Tongue (tissue), 2 donors: ENCODE measurements around the gene TBX10. TPM values are rescaled to one million over a fixed set of nuclear protein-coding genes. Genes with fewer than 3 reads are reported as not detected.
A peak's percentile ranks its signal among the peaks of the same experiment; 100 is the strongest.
"Not testable (repeated sequence)": the region's sequence is repeated elsewhere in the genome, so short reads cannot be mapped to it uniquely, and the experiment has no call there.

Source experiments
- DNase-seq: peaks from one replicate; pipeline ENCODE4 v3.0.0-alpha.2; 2015
- total RNA-seq: library from RNA; depleted of rRNA; stranded (reverse); fragments of >200 nt; gene quantifications from one replicate; pipeline ENCODE4 v1.2.3, GENCODE V29; 2014

Gene TBX10
- total RNA-seq, 1 donor from 2014 or later = not detected

DNA sequence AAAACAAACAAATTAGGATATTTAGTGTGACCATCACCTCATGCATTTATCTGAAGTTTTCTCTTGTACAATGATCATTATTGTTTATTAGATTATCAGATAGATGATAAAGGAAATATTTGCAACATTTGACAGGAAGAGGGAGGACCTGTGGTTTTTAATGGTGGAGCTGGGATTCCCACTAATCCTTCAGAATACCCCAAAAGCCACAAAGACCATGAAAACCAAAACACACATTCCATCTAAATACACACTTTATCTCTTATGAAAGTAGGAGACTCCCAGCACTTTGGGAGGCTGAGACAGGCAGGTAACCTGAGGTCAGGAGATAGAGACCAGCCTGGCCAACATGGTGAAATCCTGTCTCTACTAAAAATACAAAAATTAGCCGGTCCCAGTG lies 40.4 kb downstream of the TBX10 start:
- DNase-seq = no peak

- DNase-seq = not testable (repeated sequence)
These were observed 41.6 kb downstream of the TBX10 start for GRCh38 chr11:67597963-67598362.

- not testable (repeated sequence) for DNase-seq
These were observed 42.1 kb downstream of the TBX10 start for GRCh38 chr11:67597458-67597857.

DNA sequence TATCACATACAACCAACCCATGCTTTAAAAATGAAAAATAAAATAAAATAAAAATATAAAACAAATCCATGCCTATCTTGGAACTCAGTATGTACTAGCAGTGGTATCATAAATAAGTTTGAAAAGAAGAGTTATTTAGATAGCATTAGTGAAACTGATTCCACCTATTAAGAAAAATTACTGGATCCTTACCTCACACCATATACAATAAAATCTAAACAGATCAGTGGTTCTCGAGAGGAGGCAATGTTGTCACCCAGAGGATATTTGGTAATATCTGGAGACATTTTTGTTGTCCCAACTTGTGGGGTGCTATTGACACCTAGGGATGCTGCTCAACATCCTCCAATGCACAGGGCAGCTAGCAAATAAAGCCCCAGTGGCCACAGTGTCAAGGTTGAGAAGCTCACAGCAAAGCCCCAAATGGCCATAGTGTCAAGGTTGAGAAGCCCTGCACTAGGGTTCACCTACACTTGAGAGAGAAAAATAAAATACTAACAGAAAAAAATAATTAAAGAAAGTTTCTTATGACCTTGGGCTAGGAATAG lies 42.7 kb downstream of the TBX10 start:
- DNase-seq = no peak

DNA sequence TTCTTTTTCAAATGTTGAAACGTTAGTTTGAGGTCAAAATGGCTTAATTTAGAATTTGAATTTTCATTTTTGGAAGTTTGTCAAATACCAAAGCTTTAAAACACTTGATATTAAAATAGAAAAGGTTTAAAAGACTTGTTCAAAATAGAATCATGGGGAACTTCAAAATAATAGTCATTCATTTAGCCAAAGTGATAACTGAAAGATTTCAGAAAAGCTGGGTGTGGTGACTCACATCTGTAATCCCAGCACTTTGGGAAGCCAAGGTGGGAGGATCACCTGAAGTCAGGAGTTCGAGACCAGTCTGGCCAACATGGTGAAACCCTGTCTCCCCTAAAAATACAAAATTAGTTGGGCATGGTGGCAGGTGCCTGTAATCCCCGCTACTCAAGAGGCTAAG lies 45.1 kb downstream of the TBX10 start:
- DNase-seq = no peak

- no peak for DNase-seq
These were observed 46.0 kb downstream of the TBX10 start for GRCh38 chr11:67593565-67593905.

DNA sequence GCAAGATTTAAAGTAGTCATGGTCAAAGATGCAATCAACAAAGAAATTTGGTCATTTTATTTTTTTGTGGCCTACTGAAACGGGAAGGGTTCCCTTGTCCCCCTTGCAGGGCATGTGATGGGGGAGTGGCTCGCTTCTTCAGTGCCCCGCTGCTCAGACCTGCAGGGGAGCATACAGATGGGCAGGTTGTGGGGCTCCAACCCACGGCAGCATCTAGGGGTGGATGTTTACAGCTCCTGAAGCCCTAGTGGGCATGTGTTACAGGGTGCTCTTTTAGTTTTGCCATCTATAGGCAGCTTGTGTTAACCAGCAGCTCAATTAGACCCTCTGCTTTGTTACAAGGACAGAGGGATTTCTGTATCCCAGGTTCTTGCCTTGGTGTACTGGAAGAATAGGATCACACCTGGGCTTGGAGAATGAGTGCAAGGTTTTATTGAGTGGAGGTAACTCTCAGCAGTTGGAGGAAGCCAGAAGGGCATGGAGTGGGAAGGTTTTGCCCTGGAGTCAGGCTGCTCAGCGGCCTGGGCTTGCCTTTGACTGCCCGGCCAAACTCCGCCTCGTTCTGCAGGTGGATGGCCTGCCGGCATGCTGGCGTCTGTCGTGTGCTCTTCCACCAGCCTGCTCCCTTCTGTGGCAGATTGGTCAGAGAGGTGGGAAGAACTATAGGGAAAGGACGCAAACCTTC lies 46.5 kb downstream of the TBX10 start:
- no peak for DNase-seq

- not testable (repeated sequence) for DNase-seq
These were observed 50.6 kb downstream of the TBX10 start for GRCh38 chr11:67588899-67589415.

- no peak for DNase-seq
These were observed 51.4 kb downstream of the TBX10 start for GRCh38 chr11:67588136-67588503.

DNA sequence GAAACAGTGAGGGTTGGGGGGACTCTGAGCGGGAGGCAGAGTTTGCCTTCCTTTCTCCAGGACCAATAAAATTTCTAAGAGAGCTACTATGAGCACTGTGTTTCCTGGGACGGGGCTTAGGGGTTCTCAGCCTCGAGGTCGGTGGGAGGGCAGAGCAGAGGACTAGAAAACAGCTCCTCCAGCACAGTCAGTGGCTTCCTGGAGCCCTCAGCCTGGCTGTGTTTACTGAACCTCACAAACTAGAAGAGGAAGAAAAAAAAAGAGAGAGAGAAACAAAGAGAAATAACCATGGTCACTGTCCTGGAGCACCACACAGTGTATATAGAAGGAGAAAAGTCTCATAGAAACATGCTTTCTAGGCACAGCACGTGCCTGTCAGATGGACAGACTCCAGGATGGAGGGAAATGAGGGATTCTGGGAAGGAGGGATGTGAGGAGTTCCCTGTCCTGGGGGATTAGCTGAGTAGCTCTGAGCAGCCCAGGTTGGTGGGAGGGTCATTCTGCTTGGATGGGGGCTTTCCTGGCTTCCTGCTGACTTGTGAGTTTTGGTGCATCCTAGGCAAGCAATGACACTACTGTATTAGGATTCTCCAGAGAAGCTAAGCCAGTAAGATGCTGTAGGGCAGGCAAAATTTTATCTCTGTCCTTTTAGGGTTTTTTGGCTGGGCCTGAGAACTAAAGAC lies 52.9 kb downstream of the TBX10 start:
- no peak for DNase-seq

- no peak for DNase-seq
These were observed 53.7 kb downstream of the TBX10 start for GRCh38 chr11:67585911-67586310.

GRCh38 chr11:67584881-67585873 lies 54.4 kb downstream of the TBX10 start:
- DNase-seq = no peak

- DNase-seq = peak; percentile 82
These were observed 55.2 kb downstream of the TBX10 start for GRCh38 chr11:67584205-67584880.

- DNase-seq = peak; percentile 97
These were observed 56.0 kb downstream of the TBX10 start, which contains the start of gene GSTP1 for GRCh38 chr11:67583247-67584204. Gene GSTP1 (plus strand): TSS chr11:67583812. CDS start chr11:67583844, 32 bp downstream.

- DNase-seq = no peak
These were observed 57.6 kb downstream of the TBX10 start for GRCh38 chr11:67582011-67582410.

DNA sequence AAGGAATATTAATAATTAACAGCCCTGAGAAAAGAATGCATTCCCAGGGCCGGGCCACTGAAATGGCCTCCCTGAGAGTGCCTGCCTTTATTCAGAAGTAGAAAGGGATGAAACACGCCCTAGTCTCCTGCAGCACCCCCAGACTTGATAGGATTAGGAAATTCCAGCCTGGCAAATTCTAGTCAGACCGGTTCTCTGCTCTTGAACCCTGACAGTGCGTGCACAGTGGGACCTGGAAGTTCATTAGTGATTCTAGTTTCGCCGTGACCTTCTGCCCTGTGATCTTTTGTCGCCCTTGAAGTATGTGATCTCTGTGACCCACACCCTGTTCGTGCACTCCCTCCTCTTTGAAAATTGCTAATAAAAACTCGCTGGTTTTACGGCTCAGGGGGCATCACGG lies 58.1 kb downstream of the TBX10 start:
- peak; percentile 17 for DNase-seq
